ENCODE measurements around the gene SLC7A4. TPM values are rescaled to one million over a fixed set of nuclear protein-coding genes. Genes with fewer than 3 reads are reported as not detected.

The SLC7A4 gene
- total RNA-seq, 1 donor from 2014 or later = not detected

DNA sequence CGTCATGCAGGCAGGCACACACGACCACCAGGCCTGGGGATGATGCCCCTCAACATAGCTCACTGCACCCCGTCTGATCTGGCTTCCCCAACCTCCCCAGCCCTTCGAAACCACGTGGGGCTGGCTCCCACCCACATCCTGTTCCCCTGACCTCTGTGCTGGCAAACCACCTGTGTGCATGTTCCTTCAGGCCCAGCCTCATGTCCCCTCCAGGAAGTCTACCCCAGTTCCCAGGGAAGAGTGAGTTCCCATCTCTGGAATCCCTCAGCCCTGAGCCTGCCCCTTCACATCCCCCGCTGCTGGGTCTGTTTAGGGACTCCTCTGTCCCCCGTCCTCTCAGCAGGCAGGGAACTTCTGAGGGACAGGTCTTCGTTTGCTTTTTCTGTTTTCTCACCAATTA is 7.1 kb downstream of the SLC7A4 start:
- Mint-ChIP-seq H3K4me3 (no peak overlapping the region), H3K4me1 (peaks cover 19% of the 10 kb centered on the region), H3K27me3 (ENCODE audit: insufficient read depth, low read depth) (peaks cover 5% of the 10 kb centered on the region), H3K27ac (no peak overlapping the region), H3K9me3 (no peaks in the 10 kb centered on the region), H3K36me3 (no peaks in the 10 kb centered on the region)
- Histone ChIP-seq H3F3A (ENCODE audit: low read depth) (no peaks in the 10 kb centered on the region), H3K27ac (no peak overlapping the region), H3K4me1 (no peaks in the 10 kb centered on the region), H3K4me3 (no peak overlapping the region), H3K36me3 (no peaks in the 10 kb centered on the region), H4K20me1 (ENCODE audit: low read depth) (no peaks in the 10 kb centered on the region), H3K79me2 (ENCODE audit: low read depth) (no peaks in the 10 kb centered on the region), H3K9ac (no peak overlapping the region), H2AFZ (replicated peaks) (no peak overlapping the region), H3K9me3 (ENCODE audit: low read depth) (no peaks in the 10 kb centered on the region), H3K27me3 (peaks cover 4% of the 10 kb centered on the region), H3K4me2 (no peak overlapping the region)
- TF ChIP-seq, protein P1, sequence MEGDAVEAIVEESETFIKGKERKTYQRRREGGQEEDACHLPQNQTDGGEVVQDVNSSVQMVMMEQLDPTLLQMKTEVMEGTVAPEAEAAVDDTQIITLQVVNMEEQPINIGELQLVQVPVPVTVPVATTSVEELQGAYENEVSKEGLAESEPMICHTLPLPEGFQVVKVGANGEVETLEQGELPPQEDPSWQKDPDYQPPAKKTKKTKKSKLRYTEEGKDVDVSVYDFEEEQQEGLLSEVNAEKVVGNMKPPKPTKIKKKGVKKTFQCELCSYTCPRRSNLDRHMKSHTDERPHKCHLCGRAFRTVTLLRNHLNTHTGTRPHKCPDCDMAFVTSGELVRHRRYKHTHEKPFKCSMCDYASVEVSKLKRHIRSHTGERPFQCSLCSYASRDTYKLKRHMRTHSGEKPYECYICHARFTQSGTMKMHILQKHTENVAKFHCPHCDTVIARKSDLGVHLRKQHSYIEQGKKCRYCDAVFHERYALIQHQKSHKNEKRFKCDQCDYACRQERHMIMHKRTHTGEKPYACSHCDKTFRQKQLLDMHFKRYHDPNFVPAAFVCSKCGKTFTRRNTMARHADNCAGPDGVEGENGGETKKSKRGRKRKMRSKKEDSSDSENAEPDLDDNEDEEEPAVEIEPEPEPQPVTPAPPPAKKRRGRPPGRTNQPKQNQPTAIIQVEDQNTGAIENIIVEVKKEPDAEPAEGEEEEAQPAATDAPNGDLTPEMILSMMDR (IDR thresholded peaks at IDR 0.05) = no peak
- no peak for TF ChIP-seq EZH2phosphoT487 (IDR thresholded peaks at IDR 0.05)
- TF ChIP-seq EZH2 (IDR thresholded peaks at IDR 0.05) = no peak
- DNase-seq (ENCODE audit: low spot score) = no peak

DNA sequence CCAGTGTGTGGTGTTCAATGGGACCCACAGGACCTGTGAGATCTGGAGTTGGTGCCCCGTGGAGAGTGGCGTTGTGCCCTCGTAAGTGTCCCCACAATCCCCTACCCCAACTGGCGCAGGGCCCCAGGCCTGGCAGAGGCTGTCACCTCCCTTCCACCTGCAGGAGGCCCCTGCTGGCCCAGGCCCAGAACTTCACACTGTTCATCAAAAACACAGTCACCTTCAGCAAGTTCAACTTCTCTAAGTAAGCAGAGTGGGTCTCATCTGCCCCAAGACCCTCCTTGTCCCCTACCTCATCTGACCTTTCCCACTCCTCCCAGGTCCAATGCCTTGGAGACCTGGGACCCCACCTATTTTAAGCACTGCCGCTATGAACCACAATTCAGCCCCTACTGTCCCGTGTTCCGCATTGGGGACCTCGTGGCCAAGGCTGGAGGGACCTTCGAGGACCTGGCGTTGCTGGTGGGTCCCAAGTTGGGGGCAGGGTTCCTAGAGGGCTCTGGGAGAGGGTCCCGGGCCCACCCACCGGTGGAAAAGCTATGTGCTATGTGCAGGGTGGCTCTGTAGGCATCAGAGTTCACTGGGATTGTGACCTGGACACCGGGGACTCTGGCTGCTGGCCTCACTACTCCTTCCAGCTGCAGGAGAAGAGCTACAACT is 9.3 kb downstream of the SLC7A4 start:
- Histone ChIP-seq H3K36me3 (no peaks in the 10 kb centered on the region), H3F3A (ENCODE audit: low read depth) (no peaks in the 10 kb centered on the region), H2AFZ (replicated peaks) (no peak overlapping the region), H3K27ac (no peak overlapping the region), H3K4me2 (no peak overlapping the region), H4K20me1 (ENCODE audit: low read depth) (no peaks in the 10 kb centered on the region), H3K9ac (no peak overlapping the region), H3K9me3 (ENCODE audit: low read depth) (no peaks in the 10 kb centered on the region), H3K79me2 (ENCODE audit: low read depth) (no peaks in the 10 kb centered on the region), H3K27me3 (no peaks in the 10 kb centered on the region), H3K4me1 (no peaks in the 10 kb centered on the region), H3K4me3 (no peak overlapping the region)
- Mint-ChIP-seq H3K27ac (no peak overlapping the region), H3K36me3 (peaks cover 2% of the 10 kb centered on the region), H3K4me1 (peaks cover 16% of the 10 kb centered on the region), H3K27me3 (ENCODE audit: insufficient read depth, low read depth) (no peaks in the 10 kb centered on the region), H3K9me3 (no peaks in the 10 kb centered on the region), H3K4me3 (no peak overlapping the region)
- TF ChIP-seq, protein P1 (IDR thresholded peaks at IDR 0.05) = no peak
- TF ChIP-seq EZH2phosphoT487 (IDR thresholded peaks at IDR 0.05) = no peak
- no peak for TF ChIP-seq EZH2 (IDR thresholded peaks at IDR 0.05)
- no peak for DNase-seq (ENCODE audit: low spot score)

DNA sequence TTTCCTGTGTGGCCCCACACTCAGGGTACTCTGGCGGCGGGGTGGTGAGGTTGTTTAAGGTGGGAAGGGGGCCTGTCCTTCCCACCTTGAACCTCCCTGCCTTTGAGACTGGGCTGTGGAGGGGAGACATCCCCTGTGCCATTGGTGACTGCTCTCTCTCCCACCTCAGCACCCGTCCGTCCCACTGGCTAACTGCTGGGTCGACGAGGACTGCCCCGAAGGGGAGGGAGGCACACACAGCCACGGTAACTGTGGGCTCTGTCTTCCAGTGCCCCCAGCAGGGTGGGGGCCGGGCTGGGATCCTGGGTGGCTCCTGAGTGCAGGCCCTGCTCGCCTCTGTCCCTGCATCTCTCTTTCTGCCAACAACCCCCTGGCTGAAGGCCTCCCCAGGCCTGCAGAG is 9.9 kb downstream of the SLC7A4 start:
- TF ChIP-seq EZH2 (IDR thresholded peaks at IDR 0.05) (no peak), EZH2phosphoT487 (IDR thresholded peaks at IDR 0.05) (no peak)
- TF ChIP-seq, protein P1 (IDR thresholded peaks at IDR 0.05) = no peak
- Histone ChIP-seq H2AFZ (replicated peaks) (no peak overlapping the region), H3K4me2 (no peak overlapping the region), H3K36me3 (no peaks in the 10 kb centered on the region), H3K79me2 (ENCODE audit: low read depth) (no peaks in the 10 kb centered on the region), H3K27me3 (no peaks in the 10 kb centered on the region), H3F3A (ENCODE audit: low read depth) (no peaks in the 10 kb centered on the region), H3K4me3 (no peak overlapping the region), H3K4me1 (no peaks in the 10 kb centered on the region), H4K20me1 (ENCODE audit: low read depth) (no peaks in the 10 kb centered on the region), H3K27ac (no peak overlapping the region), H3K9me3 (ENCODE audit: low read depth) (no peaks in the 10 kb centered on the region), H3K9ac (no peak overlapping the region)
- Mint-ChIP-seq H3K27me3 (ENCODE audit: insufficient read depth, low read depth) (no peaks in the 10 kb centered on the region), H3K27ac (no peak overlapping the region), H3K9me3 (no peaks in the 10 kb centered on the region), H3K4me3 (no peak overlapping the region), H3K36me3 (peaks cover 2% of the 10 kb centered on the region), H3K4me1 (peaks cover 22% of the 10 kb centered on the region)
- DNase-seq (ENCODE audit: low spot score) = no peak

Measured in neural progenitor cell (in vitro differentiated cells).